C4-2B (cell line): ENCODE measurements around the gene C2CD2.

ENCODE experiments used
- ZFX ChIP-seq: fragments of 450-650 bp; IDR thresholded peaks from 2 replicates; pipeline ENCODE4 v1.6.1; 2017
- TF ChIP-seq, protein P1 (sequence below): fragments of 450-650 bp; conservative IDR thresholded peaks from 2 replicates; pipeline ENCODE4 v1.5.1; 2017; ENCODE audit warnings: mild to moderate bottlenecking

DNA sequence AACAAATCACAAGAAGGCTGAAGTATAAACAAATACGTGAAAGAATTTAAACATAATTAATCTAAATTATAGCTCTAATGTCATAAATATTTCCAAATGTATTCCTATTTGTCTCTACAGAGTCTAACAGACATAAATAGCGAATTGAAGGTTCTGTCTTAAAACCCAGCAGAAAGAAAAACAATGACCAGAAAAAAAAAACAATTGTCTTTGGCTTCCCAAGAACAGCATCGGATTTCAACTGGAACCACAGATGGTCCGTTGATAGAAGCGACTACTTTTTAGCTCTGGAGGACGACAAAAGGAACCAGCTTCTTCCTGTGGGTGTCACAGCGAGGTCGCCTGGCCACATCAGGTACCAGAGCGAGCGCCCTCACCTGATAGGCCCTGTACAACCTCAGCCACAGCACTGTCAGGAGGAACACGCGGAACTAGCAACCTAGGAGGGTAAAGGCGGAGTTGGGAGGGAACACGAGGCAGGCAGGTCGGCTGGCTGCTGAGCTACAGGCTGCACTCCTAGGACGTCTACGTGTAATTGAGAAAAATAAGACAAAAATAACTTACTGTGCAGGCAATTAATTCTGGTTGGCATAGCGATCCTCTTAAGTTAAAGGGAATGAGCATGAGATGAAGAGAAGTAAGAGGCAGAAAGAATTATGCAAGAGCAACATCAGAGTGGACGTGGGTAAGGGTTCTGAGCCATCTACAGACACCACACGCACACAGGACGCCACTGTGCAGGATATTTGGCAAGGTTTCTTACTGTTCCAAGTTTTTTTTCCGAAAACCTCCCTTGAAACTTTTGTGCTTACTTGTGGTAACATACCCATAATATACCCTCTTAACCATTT is 58.0 kb downstream of the C2CD2 start:
- TF ChIP-seq, protein P1, sequence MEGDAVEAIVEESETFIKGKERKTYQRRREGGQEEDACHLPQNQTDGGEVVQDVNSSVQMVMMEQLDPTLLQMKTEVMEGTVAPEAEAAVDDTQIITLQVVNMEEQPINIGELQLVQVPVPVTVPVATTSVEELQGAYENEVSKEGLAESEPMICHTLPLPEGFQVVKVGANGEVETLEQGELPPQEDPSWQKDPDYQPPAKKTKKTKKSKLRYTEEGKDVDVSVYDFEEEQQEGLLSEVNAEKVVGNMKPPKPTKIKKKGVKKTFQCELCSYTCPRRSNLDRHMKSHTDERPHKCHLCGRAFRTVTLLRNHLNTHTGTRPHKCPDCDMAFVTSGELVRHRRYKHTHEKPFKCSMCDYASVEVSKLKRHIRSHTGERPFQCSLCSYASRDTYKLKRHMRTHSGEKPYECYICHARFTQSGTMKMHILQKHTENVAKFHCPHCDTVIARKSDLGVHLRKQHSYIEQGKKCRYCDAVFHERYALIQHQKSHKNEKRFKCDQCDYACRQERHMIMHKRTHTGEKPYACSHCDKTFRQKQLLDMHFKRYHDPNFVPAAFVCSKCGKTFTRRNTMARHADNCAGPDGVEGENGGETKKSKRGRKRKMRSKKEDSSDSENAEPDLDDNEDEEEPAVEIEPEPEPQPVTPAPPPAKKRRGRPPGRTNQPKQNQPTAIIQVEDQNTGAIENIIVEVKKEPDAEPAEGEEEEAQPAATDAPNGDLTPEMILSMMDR: no peak
- TF ChIP-seq ZFX: no peak
